ENCODE data around the gene NRIP3.

Gene NRIP3

GRCh38 chr11:8973121-8973520, 30.7 kb downstream of the NRIP3 start:
- no peak for TF ChIP-seq ZNF274 (IDR thresholded peaks at IDR 0.05; ENCODE audit: low read depth, low read length)
- no peak for TF ChIP-seq YY1 (IDR thresholded peaks at IDR 0.05; ENCODE audit: insufficient read depth, insufficient read length)
- TF ChIP-seq SUZ12 (IDR thresholded peaks at IDR 0.05; ENCODE audit: extremely low read depth, insufficient read depth, insufficient read length): no peak
- Histone ChIP-seq H3K27me3 (ENCODE audit: insufficient read depth, insufficient read length) (no peaks in the 10 kb centered on the region), H3K36me3 (ENCODE audit: insufficient read depth, insufficient read length, low read length) (no peaks in the 10 kb centered on the region), H3K4me3 (ENCODE audit: insufficient read length, low read depth) (no peak overlapping the region), H3K9ac (ENCODE audit: insufficient read length, low read depth) (no peak overlapping the region), H3K4me1 (ENCODE audit: insufficient read depth, insufficient read length) (no peaks in the 10 kb centered on the region), H3K9me3 (ENCODE audit: insufficient read depth, low read length) (no peaks in the 10 kb centered on the region)
- DNase-seq (ENCODE audit: low read depth, low spot score): no peak

- Histone ChIP-seq H3K9me3 (ENCODE audit: insufficient read depth, low read length) (no peaks in the 10 kb centered on the region), H3K9ac (ENCODE audit: insufficient read length, low read depth) (no peak overlapping the region), H3K4me1 (ENCODE audit: insufficient read depth, insufficient read length) (no peaks in the 10 kb centered on the region), H3K36me3 (ENCODE audit: insufficient read depth, insufficient read length, low read length) (no peaks in the 10 kb centered on the region), H3K4me3 (ENCODE audit: insufficient read length, low read depth) (no peak overlapping the region), H3K27me3 (ENCODE audit: insufficient read depth, insufficient read length) (no peaks in the 10 kb centered on the region)
- DNase-seq (ENCODE audit: low read depth, low spot score): no peak
- TF ChIP-seq YY1 (IDR thresholded peaks at IDR 0.05; ENCODE audit: insufficient read depth, insufficient read length): no peak
- no peak for TF ChIP-seq SUZ12 (IDR thresholded peaks at IDR 0.05; ENCODE audit: extremely low read depth, insufficient read depth, insufficient read length)
- TF ChIP-seq ZNF274 (IDR thresholded peaks at IDR 0.05; ENCODE audit: low read depth, low read length): no peak
These were observed 31.9 kb downstream of the NRIP3 start for GRCh38 chr11:8971924-8972316.

GRCh38 chr11:8971196-8971923, 32.4 kb downstream of the NRIP3 start:
- H3K36me3 ChIP-seq (ENCODE audit: insufficient read depth, insufficient read length, low read length): no peaks in the 10 kb centered on the region
- no peaks in the 10 kb centered on the region for H3K27me3 ChIP-seq (ENCODE audit: insufficient read depth, insufficient read length)
- H3K9ac ChIP-seq (ENCODE audit: insufficient read length, low read depth): no peak overlapping the region
- no peaks in the 10 kb centered on the region for H3K9me3 ChIP-seq (ENCODE audit: insufficient read depth, low read length)
- TF ChIP-seq YY1 (IDR thresholded peaks at IDR 0.05; ENCODE audit: insufficient read depth, insufficient read length): no peak
- TF ChIP-seq SUZ12 (IDR thresholded peaks at IDR 0.05; ENCODE audit: extremely low read depth, insufficient read depth, insufficient read length): no peak
- H3K4me1 ChIP-seq (ENCODE audit: insufficient read depth, insufficient read length): no peaks in the 10 kb centered on the region
- no peak overlapping the region for H3K4me3 ChIP-seq (ENCODE audit: insufficient read length, low read depth)
- DNase-seq (ENCODE audit: low read depth, low spot score): no peak

GRCh38 chr11:8967184-8967583, 36.6 kb downstream of the NRIP3 start:
- Histone ChIP-seq H3K4me1 (ENCODE audit: insufficient read depth, insufficient read length) (no peaks in the 10 kb centered on the region), H3K9ac (ENCODE audit: insufficient read length, low read depth) (no peak overlapping the region), H3K4me3 (ENCODE audit: insufficient read length, low read depth) (no peak overlapping the region), H3K27me3 (ENCODE audit: insufficient read depth, insufficient read length) (no peaks in the 10 kb centered on the region), H3K36me3 (ENCODE audit: insufficient read depth, insufficient read length, low read length) (no peaks in the 10 kb centered on the region), H3K9me3 (ENCODE audit: insufficient read depth, low read length) (no peaks in the 10 kb centered on the region)
- no peak for TF ChIP-seq SUZ12 (IDR thresholded peaks at IDR 0.05; ENCODE audit: extremely low read depth, insufficient read depth, insufficient read length)
- no peak for TF ChIP-seq YY1 (IDR thresholded peaks at IDR 0.05; ENCODE audit: insufficient read depth, insufficient read length)
- no peak for TF ChIP-seq ZNF274 (IDR thresholded peaks at IDR 0.05; ENCODE audit: low read depth, low read length)
- no peak for DNase-seq (ENCODE audit: low read depth, low spot score)

- Histone ChIP-seq H3K9ac (ENCODE audit: insufficient read length, low read depth) (peak within 1 kb of the TSS; percentile 94), H3K4me3 (ENCODE audit: insufficient read length, low read depth) (peak within 1 kb of the TSS; percentile 80), H3K36me3 (ENCODE audit: insufficient read depth, insufficient read length, low read length) (no peaks in the 10 kb centered on the region), H3K9me3 (ENCODE audit: insufficient read depth, low read length) (no peaks in the 10 kb centered on the region), H3K4me1 (ENCODE audit: insufficient read depth, insufficient read length) (no peaks in the 10 kb centered on the region), H3K27me3 (ENCODE audit: insufficient read depth, insufficient read length) (no peaks in the 10 kb centered on the region)
- peak; percentile 61 for DNase-seq (ENCODE audit: low read depth, low spot score)
- TF ChIP-seq ZNF274 (IDR thresholded peaks at IDR 0.05; ENCODE audit: low read depth, low read length) (no peak), YY1 (IDR thresholded peaks at IDR 0.05; ENCODE audit: insufficient read depth, insufficient read length) (no peak), SUZ12 (IDR thresholded peaks at IDR 0.05; ENCODE audit: extremely low read depth, insufficient read depth, insufficient read length) (no peak)
These were observed 39.2 kb downstream of the NRIP3 start, which contains the start of gene TMEM9B for GRCh38 chr11:8964324-8965320. Gene TMEM9B, minus strand, starts transcription at chr11:8964442. Its CDS starts 129 bp downstream, at chr11:8964313.

- Histone ChIP-seq H3K4me3 (ENCODE audit: insufficient read length, low read depth) (peak overlapping the region; percentile 80), H3K36me3 (ENCODE audit: insufficient read depth, insufficient read length, low read length) (peaks cover 3% of the 10 kb centered on the region), H3K4me1 (ENCODE audit: insufficient read depth, insufficient read length) (no peaks in the 10 kb centered on the region), H3K9me3 (ENCODE audit: insufficient read depth, low read length) (no peaks in the 10 kb centered on the region), H3K9ac (ENCODE audit: insufficient read length, low read depth) (peak overlapping the region; percentile 94), H3K27me3 (ENCODE audit: insufficient read depth, insufficient read length) (no peaks in the 10 kb centered on the region)
- TF ChIP-seq ZNF274 (IDR thresholded peaks at IDR 0.05; ENCODE audit: low read depth, low read length): no peak
- no peak for TF ChIP-seq SUZ12 (IDR thresholded peaks at IDR 0.05; ENCODE audit: extremely low read depth, insufficient read depth, insufficient read length)
- no peak for TF ChIP-seq YY1 (IDR thresholded peaks at IDR 0.05; ENCODE audit: insufficient read depth, insufficient read length)
- peak; percentile 32 for DNase-seq (ENCODE audit: low read depth, low spot score)
These were observed 40.1 kb downstream of the NRIP3 start for GRCh38 chr11:8963569-8964323.

All from NT2/D1 (cell line).